22Rv1 (cell line): ENCODE data around the gene VEGFC.

Experiments used
- H3K27ac ChIP-seq: fragments of 450-650 bp; 2 replicates; pipeline ENCODE4 v1.5.1; 2017
- CTCF ChIP-seq: fragments of 450-650 bp; IDR thresholded peaks from 2 replicates; pipeline ENCODE4 v1.5.1; 2017; ENCODE audit warnings: mild to moderate bottlenecking
- ZFX ChIP-seq: fragments of 450-650 bp; IDR thresholded peaks from 2 replicates; pipeline ENCODE4 v1.6.1; 2017; ENCODE audit warnings: antibody characterized with exemption, borderline replicate concordance

The VEGFC gene

DNA sequence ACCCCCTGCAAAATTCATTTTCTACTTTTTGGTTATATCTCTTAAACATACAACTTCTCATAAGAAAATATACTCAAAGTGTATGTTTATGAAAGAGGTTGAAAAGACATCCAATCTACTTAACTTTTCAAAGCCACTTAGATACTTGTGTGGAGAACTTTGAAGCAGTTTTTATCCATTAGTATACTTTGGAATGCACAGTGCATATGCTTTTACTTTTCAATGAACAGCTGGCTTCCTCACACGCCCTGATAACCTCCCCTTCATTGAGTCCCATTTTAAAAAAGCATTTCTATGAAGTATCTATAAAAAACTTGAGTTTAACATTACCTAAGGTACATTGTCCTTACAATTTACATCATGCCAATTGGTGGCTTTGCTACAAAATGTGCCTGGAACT is 73.8 kb downstream of the VEGFC start:
- no peak for TF ChIP-seq ZFX
- TF ChIP-seq CTCF, result no peak
- no peak overlapping the region for H3K27ac ChIP-seq

GRCh38 chr4:176717237-176717636 is 75.5 kb downstream of the VEGFC start:
- H3K27ac ChIP-seq, result no peak overlapping the region
- TF ChIP-seq CTCF, result no peak
- TF ChIP-seq ZFX, result no peak

GRCh38 chr4:176709417-176709816 is 83.3 kb downstream of the VEGFC start:
- no peak for TF ChIP-seq CTCF
- TF ChIP-seq ZFX, result no peak
- H3K27ac ChIP-seq, result no peak overlapping the region

GRCh38 chr4:176708771-176709311 is 83.9 kb downstream of the VEGFC start:
- TF ChIP-seq CTCF, result no peak
- no peak for TF ChIP-seq ZFX

GRCh38 chr4:176690716-176691115 is 102.0 kb downstream of the VEGFC start:
- H3K27ac ChIP-seq, result no peak overlapping the region
- TF ChIP-seq CTCF, result no peak
- no peak for TF ChIP-seq ZFX

More at GRCh38 chr4:176708771-176709311, 83.9 kb downstream of the VEGFC start:
- no peak overlapping the region for H3K27ac ChIP-seq

GRCh38 chr4:176680668-176681180 is 112.0 kb downstream of the VEGFC start:
- H3K27ac ChIP-seq, result no peak overlapping the region
- no peak for TF ChIP-seq ZFX
- TF ChIP-seq CTCF, result no peak

GRCh38 chr4:176676901-176677300 is 115.8 kb downstream of the VEGFC start:
- TF ChIP-seq CTCF (no peak), ZFX (no peak)
- no peak overlapping the region for H3K27ac ChIP-seq
